ENCODE results near the gene CPNE5. TPM values are rescaled to one million over a fixed set of nuclear protein-coding genes. Genes with fewer than 3 reads are reported as not detected.

CPNE5 gene
- total RNA-seq, 1 donor from 2014 or later: 0.72 TPM

DNA sequence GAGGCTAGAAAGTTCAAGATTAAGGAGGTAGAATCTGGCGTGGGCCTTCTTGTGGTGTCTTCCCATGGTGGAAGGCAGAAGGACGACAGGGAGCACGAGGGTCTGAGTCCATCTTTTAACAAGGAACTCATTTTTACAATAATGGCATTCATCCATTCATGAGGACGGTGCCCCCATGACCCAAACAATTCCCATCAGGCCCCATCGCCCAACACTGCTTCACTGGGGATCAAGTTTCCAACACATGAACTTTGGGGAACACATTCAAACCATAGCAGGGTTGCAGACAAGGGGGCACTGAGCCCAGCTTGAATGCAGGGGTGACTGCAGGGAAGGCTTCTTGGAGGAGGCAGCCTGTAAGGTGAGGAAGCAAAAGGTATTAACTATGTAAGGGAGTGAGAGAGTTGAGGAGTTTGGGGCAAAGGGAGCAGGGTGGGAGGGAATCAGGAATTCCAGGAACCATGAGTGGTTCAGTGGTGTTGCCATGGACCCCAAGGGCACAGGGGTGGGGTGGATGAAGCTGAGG, 136.1 kb downstream of the CPNE5 start:
- DNase-seq (ENCODE audit: extremely low spot score, unreplicated experiment): no peak
- H3K4me3 Mint-ChIP-seq: no peak overlapping the region
- peaks cover 10% of the 10 kb centered on the region for H3K27me3 Mint-ChIP-seq
- TF ChIP-seq, protein P1, sequence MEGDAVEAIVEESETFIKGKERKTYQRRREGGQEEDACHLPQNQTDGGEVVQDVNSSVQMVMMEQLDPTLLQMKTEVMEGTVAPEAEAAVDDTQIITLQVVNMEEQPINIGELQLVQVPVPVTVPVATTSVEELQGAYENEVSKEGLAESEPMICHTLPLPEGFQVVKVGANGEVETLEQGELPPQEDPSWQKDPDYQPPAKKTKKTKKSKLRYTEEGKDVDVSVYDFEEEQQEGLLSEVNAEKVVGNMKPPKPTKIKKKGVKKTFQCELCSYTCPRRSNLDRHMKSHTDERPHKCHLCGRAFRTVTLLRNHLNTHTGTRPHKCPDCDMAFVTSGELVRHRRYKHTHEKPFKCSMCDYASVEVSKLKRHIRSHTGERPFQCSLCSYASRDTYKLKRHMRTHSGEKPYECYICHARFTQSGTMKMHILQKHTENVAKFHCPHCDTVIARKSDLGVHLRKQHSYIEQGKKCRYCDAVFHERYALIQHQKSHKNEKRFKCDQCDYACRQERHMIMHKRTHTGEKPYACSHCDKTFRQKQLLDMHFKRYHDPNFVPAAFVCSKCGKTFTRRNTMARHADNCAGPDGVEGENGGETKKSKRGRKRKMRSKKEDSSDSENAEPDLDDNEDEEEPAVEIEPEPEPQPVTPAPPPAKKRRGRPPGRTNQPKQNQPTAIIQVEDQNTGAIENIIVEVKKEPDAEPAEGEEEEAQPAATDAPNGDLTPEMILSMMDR (conservative IDR thresholded peaks at IDR 0.05): no peak
- H3K9me3 Mint-ChIP-seq: no peaks in the 10 kb centered on the region
- no peaks in the 10 kb centered on the region for H3K4me1 Mint-ChIP-seq (ENCODE audit: unreplicated experiment)
- H3K36me3 Mint-ChIP-seq: no peaks in the 10 kb centered on the region
- no peak overlapping the region for H3K27ac Mint-ChIP-seq

DNA sequence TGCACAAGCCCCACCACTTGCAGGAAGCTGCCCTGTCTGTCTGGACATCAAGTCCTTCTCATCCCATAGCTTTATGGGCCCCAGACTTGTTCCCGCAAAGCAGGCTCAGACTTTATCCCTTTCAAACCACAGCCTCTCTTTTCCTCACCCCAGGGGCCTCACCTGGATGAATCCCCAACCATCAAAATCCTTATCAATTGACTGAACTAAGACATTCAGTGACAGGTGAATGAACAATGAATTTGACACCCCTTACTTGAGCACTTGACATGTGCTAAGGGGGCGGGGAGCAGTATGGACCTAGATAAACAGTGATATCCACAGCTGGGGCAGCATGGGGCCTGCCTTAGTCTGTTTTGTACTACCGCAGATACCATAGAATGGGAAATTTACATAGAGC, 136.6 kb downstream of the CPNE5 start:
- H3K9me3 Mint-ChIP-seq: no peaks in the 10 kb centered on the region
- TF ChIP-seq, protein P1 (conservative IDR thresholded peaks at IDR 0.05): no peak
- peaks cover 10% of the 10 kb centered on the region for H3K27me3 Mint-ChIP-seq
- no peaks in the 10 kb centered on the region for H3K36me3 Mint-ChIP-seq
- H3K4me3 Mint-ChIP-seq: no peak overlapping the region
- no peaks in the 10 kb centered on the region for H3K4me1 Mint-ChIP-seq (ENCODE audit: unreplicated experiment)
- no peak for DNase-seq (ENCODE audit: extremely low spot score, unreplicated experiment)
- H3K27ac Mint-ChIP-seq: no peak overlapping the region

DNA sequence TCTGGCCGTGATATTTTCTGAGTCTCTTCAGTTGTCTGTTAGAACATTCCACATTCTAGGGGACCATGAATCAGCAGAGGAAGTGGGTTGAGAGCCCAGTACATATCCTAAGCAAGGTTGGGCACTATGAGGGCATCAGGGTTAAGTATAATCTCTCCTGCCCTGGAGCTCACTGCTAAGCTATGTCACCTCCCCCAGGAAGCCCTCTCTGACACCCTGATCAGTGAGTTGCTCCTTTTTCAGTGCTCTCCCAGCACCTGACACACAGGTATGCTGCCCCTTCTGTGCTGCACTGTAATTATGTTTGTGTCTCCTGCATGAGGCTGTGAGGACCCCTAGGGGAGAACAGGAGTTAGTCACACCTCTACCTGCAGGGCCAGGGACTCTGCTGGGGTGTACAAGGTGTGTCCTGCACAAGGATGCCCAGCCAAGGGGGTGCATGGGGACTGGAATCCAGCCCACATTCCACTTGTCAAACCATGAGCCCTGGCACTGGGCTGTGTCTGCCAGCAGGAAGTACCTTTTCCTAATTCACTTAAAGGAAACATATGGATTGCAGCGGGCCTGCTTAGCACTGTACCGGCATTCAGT, 137.7 kb downstream of the CPNE5 start:
- Mint-ChIP-seq H3K9me3 (no peaks in the 10 kb centered on the region), H3K27me3 (peaks cover 10% of the 10 kb centered on the region), H3K27ac (no peak overlapping the region), H3K36me3 (no peaks in the 10 kb centered on the region), H3K4me1 (ENCODE audit: unreplicated experiment) (no peaks in the 10 kb centered on the region), H3K4me3 (no peak overlapping the region)
- TF ChIP-seq, protein P1 (conservative IDR thresholded peaks at IDR 0.05): no peak
- DNase-seq (ENCODE audit: extremely low spot score, unreplicated experiment): no peak

DNA sequence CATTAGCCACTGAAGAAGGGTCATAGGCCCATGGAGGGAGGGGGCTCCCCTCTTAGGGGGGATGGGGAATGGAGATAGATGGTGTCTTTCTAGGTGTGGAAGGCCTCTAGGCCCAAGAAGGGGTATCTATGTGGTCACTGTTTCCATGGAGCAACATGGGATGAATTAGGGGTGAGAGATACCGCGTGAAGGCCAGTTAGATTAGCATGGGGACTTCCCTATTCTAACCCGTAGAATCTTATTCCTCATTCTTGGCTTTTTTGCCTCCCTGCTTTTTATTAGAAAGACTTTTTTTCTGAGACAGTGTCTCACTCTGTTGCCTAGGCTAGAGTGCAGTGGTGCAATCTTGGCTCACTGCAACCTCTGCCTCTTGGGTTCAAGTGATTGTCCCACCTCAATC, 138.4 kb downstream of the CPNE5 start:
- H3K36me3 Mint-ChIP-seq: no peaks in the 10 kb centered on the region
- peaks cover 10% of the 10 kb centered on the region for H3K27me3 Mint-ChIP-seq
- TF ChIP-seq, protein P1 (conservative IDR thresholded peaks at IDR 0.05): no peak
- no peak overlapping the region for H3K27ac Mint-ChIP-seq
- H3K4me3 Mint-ChIP-seq: no peak overlapping the region
- no peaks in the 10 kb centered on the region for H3K9me3 Mint-ChIP-seq
- no peak for DNase-seq (ENCODE audit: extremely low spot score, unreplicated experiment)
- H3K4me1 Mint-ChIP-seq (ENCODE audit: unreplicated experiment): no peaks in the 10 kb centered on the region

DNA sequence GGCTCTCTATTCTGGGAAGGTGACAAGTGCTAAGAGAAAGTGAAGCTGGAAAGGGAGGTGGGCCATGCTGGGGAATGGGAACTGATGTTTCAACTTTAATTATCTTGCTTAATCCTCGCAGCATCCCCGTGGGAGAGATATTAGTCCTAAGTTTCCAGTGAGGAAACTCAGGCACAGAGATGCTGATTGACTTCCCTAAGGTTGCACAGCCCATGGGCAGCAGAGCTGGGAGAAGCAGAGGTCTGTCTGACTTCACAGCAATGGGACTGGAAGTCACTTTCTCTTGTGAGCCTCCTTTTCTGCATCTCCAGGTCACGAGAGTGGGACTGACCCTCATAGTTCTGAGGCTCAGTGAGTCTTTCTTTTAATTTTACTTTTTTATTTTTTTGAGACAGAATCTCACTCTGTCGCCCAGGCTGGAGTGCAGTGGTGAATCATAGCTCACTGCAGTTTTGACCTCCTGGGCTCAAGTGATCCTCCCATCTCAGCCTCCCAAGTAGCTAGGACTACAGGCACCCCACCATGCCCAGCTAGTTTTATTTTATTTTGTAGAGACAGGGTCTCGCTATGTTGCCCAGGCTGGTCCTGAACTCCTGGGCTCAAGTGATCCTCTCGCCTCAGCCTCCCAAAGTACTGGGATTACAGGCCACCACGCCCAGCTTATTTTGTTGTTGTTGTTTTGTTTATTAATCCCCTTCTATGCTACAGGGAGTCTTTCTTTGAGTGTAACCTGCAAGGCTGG, 139.0 kb downstream of the CPNE5 start:
- Mint-ChIP-seq H3K9me3 (no peaks in the 10 kb centered on the region), H3K4me3 (no peak overlapping the region), H3K27me3 (peaks cover 10% of the 10 kb centered on the region), H3K4me1 (ENCODE audit: unreplicated experiment) (no peaks in the 10 kb centered on the region), H3K36me3 (no peaks in the 10 kb centered on the region), H3K27ac (no peak overlapping the region)
- DNase-seq (ENCODE audit: extremely low spot score, unreplicated experiment): no peak
- TF ChIP-seq, protein P1 (conservative IDR thresholded peaks at IDR 0.05): no peak
